GM19328 (cell line): ENCODE measurements around the gene PRRG4.
"Not testable (repeated sequence)": the region's sequence is repeated elsewhere in the genome, so short reads cannot be mapped to it uniquely, and the experiment has no call there.

ENCODE experiments used
- ATAC-seq: cut with Tn5 transposase; IDR thresholded peaks from one replicate; pipeline ENCODE4 v1.9.1; 2021; ENCODE audit warnings: mild to moderate bottlenecking, moderate library complexity; ENCODE audit not compliant: unreplicated experiment

The PRRG4 gene

GRCh38 chr11:32829680-32830412 lies at the start of gene PRRG4:
Gene PRRG4 (plus strand): TSS chr11:32829927. CDS start chr11:32830530, 603 bp downstream.
- ATAC-seq = peak; percentile 85

- not testable (repeated sequence) for ATAC-seq
Measured at GRCh38 chr11:32780839-32781238, 48.9 kb upstream of the PRRG4 start.

- ATAC-seq = no peak
Measured at GRCh38 chr11:32781721-32782120, 48.0 kb upstream of the PRRG4 start.

GRCh38 chr11:32785262-32785661 lies 44.5 kb upstream of the PRRG4 start:
- ATAC-seq = no peak

- ATAC-seq = no peak
Measured at GRCh38 chr11:32786811-32787210, 42.9 kb upstream of the PRRG4 start.

- no peak for ATAC-seq
Measured at GRCh38 chr11:32790916-32791315, 38.8 kb upstream of the PRRG4 start.

GRCh38 chr11:32792111-32792947 lies 37.4 kb upstream of the PRRG4 start:
- ATAC-seq = no peak

- ATAC-seq = no peak
Measured at GRCh38 chr11:32792948-32793475, 36.7 kb upstream of the PRRG4 start.

- ATAC-seq = no peak
Measured at GRCh38 chr11:32794439-32794838, 35.3 kb upstream of the PRRG4 start, which contains the start of gene CCDC73. Gene CCDC73 (minus strand): TSS chr11:32794662. CDS start chr11:32760243, 34,419 bp downstream.

GRCh38 chr11:32796425-32796824 lies 33.3 kb upstream of the PRRG4 start:
- ATAC-seq = no peak

- peak; percentile 94 for ATAC-seq
Measured at GRCh38 chr11:32809313-32809712, 20.4 kb upstream of the PRRG4 start.

GRCh38 chr11:32817181-32817851 lies 12.4 kb upstream of the PRRG4 start:
- ATAC-seq = no peak

GRCh38 chr11:32817852-32818183 lies 11.9 kb upstream of the PRRG4 start:
- ATAC-seq = no peak

- no peak for ATAC-seq
Measured at GRCh38 chr11:32819187-32819586, 10.5 kb upstream of the PRRG4 start.

GRCh38 chr11:32820497-32820896 lies 9.2 kb upstream of the PRRG4 start:
- no peak for ATAC-seq

- no peak for ATAC-seq
Measured at GRCh38 chr11:32821517-32821916, 8.2 kb upstream of the PRRG4 start.

- ATAC-seq = no peak
Measured at GRCh38 chr11:32821917-32822560, 7.7 kb upstream of the PRRG4 start.

- not testable (repeated sequence) for ATAC-seq
Measured at GRCh38 chr11:32823617-32824016, 6.1 kb upstream of the PRRG4 start.

- no peak for ATAC-seq
Measured at GRCh38 chr11:32826113-32826512, 3.6 kb upstream of the PRRG4 start.

- no peak for ATAC-seq
Measured at GRCh38 chr11:32827276-32827675, 2.5 kb upstream of the PRRG4 start.

GRCh38 chr11:32829157-32829679 lies 509 bp upstream of the PRRG4 start:
- peak; percentile 40 for ATAC-seq
